ENCODE data around the gene FOLR2.

DNA sequence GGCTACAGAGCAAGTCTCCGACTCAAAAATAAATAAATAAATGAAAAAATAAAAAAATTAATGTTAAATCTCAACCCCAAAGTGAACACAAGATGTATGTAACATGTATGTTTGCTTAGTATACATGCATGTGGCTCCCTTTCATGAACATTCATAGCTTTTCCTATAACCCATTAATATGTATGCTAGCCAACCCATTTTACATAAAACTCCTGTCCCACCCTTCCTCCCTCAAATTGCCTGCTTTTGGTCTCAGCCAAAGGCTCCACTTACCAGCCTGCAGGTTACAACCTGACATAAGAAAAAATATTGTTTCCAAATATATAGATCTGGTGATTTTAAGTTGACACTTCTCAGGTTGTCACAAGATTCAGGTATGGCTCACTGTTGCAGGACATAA, 28.3 kb upstream of the FOLR2 start:
- TF ChIP-seq ARNT (IDR thresholded peaks at IDR 0.05) (no peak), SP1 (IDR thresholded peaks at IDR 0.05) (no peak), FOXK2 (IDR thresholded peaks at IDR 0.05) (no peak), FOXM1 (IDR thresholded peaks at IDR 0.05; ENCODE audit: borderline replicate concordance) (no peak), ZNF384 (IDR thresholded peaks at IDR 0.05) (no peak)
- TF ChIP-seq, protein P1, sequence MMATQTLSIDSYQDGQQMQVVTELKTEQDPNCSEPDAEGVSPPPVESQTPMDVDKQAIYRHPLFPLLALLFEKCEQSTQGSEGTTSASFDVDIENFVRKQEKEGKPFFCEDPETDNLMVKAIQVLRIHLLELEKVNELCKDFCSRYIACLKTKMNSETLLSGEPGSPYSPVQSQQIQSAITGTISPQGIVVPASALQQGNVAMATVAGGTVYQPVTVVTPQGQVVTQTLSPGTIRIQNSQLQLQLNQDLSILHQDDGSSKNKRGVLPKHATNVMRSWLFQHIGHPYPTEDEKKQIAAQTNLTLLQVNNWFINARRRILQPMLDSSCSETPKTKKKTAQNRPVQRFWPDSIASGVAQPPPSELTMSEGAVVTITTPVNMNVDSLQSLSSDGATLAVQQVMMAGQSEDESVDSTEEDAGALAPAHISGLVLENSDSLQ (IDR thresholded peaks at IDR 0.05): no peak

Data from HEK293T (cell line).